C4-2B (cell line): ENCODE data around the gene MLXIPL.

Experiments
- CTCF ChIP-seq: fragments of 450-650 bp; conservative IDR thresholded peaks from 2 replicates; pipeline ENCODE4 v1.5.1; 2017; ENCODE audit warnings: mild to moderate bottlenecking
- ZFX ChIP-seq: fragments of 450-650 bp; IDR thresholded peaks from 2 replicates; pipeline ENCODE4 v1.6.1; 2017

GRCh38 chr7:73668103-73668885, 44.0 kb upstream of the MLXIPL start:
- TF ChIP-seq CTCF (no peak), ZFX (no peak; the same call in 1 of the 2 replicates)
